Prostate gland (tissue), 2 donors: ENCODE data around the gene STX11. TPM values are rescaled to one million over a fixed set of nuclear protein-coding genes. Genes with fewer than 3 reads are reported as not detected.

Source experiments
- DNase-seq: peaks from one replicate; pipeline ENCODE4 v3.0.0-alpha.2; 2019; ENCODE audit warnings: low spot score
- H3K27ac ChIP-seq, 2 donors: fragments of 200-600 bp; sonication (generic); 2 replicates each; pipeline ENCODE4 v1.5.1; 2017 to 2019
- H3K27me3 ChIP-seq: fragments of 200-600 bp; sonication (generic); replicated peaks from 2 replicates; pipeline ENCODE4 v1.5.1; 2019; ENCODE audit not compliant: insufficient read depth
- H3K36me3 ChIP-seq, 2 donors: fragments of 200-600 bp; sonication (generic); 1 replicate in 1 of 2; 2 replicates in 1 of 2; pipeline versions ENCODE4 v1.5.1 to v1.8.1; 2017 to 2019
- H3K4me1 ChIP-seq: fragments of 200-600 bp; sonication (generic); replicated peaks from 2 replicates; pipeline ENCODE4 v1.5.1; 2019
- H3K4me3 ChIP-seq, 2 donors: fragments of 200-600 bp; sonication (generic); 2 replicates each; pipeline ENCODE4 v1.5.1; 2017 to 2019
- H3K9me3 ChIP-seq: fragments of 200-600 bp; sonication (generic); 2 replicates; pipeline ENCODE4 v1.5.1; 2017
- CTCF ChIP-seq, 4 experiments: fragments of 200-600 bp in 2 of 4; fragments of 450-650 bp in 2 of 4; sonication (generic) in 2 of 4; IDR thresholded peaks; 1 replicate in 3 of 4; 2 replicates in 1 of 4; pipeline ENCODE4 v1.5.1; 2016 to 2019; ENCODE audit warnings: antibody characterized with exemption in 4 of 4, mild to moderate bottlenecking in 2 of 4, moderate library complexity in 2 of 4
- POLR2A ChIP-seq: fragments of 450-650 bp; IDR thresholded peaks from one replicate; pipeline ENCODE4 v1.6.1; 2016; ENCODE audit warnings: antibody characterized with exemption, mild to moderate bottlenecking
- POLR2AphosphoS5 ChIP-seq: sonication (generic); formaldehyde crosslinking; IDR thresholded peaks from one replicate; pipeline ENCODE4 v1.6.1; 2017; ENCODE audit warnings: antibody characterized with exemption
- WGBS: methylation state at CpG from one replicate; pipeline ENCODE4 v1.1.5; 2018; 5-methylcytosine and 5-hydroxymethylcytosine counted together
- intact Hi-C: fragments of 100-400 bp; cut with DNase I; formaldehyde crosslinking; loops from one replicate; pipeline ENCODE4 v1.14.2; 2022
- total RNA-seq, 2 donors: library from RNA; depleted of rRNA; stranded (reverse); fragments of >200 nt; gene quantifications; one replicate each; pipeline ENCODE4 v1.1.0, GENCODE V29; 2016

Gene STX11
- total RNA-seq, 2 donors from 2014 or later: 1.4 to 8.0 TPM

- no peak for TF ChIP-seq CTCF (IDR thresholded peaks at IDR 0.05)
- peak; percentile 64 for TF ChIP-seq POLR2AphosphoS5
- intact Hi-C loops: no loop called here
- H3K4me1 ChIP-seq: no peaks in the 10 kb centered on the region
- H3K4me3 ChIP-seq: no peak overlapping the region
- no peaks in the 10 kb centered on the region for H3K9me3 ChIP-seq
- H3K27me3 ChIP-seq: no peaks in the 10 kb centered on the region
- no peaks in the 10 kb centered on the region for H3K36me3 ChIP-seq
- H3K27ac ChIP-seq: no peak overlapping the region
- 23% methylated on average over 3 of the region's 3 CpGs for WGBS
- no peak for DNase-seq
Measured at GRCh38 chr6:144195671-144196270, 45.5 kb downstream of the STX11 start.

GRCh38 chr6:144197919-144198318, 47.6 kb downstream of the STX11 start:
- no peaks in the 10 kb centered on the region for H3K9me3 ChIP-seq
- intact Hi-C loops: no loop called here
- 81% methylated on average over 3 of the region's 3 CpGs for WGBS
- no peak overlapping the region for H3K4me3 ChIP-seq
- no peak for DNase-seq
- H3K27ac ChIP-seq: no peak overlapping the region
- H3K27me3 ChIP-seq: no peaks in the 10 kb centered on the region
- TF ChIP-seq POLR2AphosphoS5 (no peak), POLR2A (no peak), CTCF (IDR thresholded peaks at IDR 0.05) (no peak)
- H3K36me3 ChIP-seq: no peaks in the 10 kb centered on the region
- no peaks in the 10 kb centered on the region for H3K4me1 ChIP-seq

GRCh38 chr6:144202879-144203468, 52.7 kb downstream of the STX11 start:
- 85% methylated on average over 3 of the region's 3 CpGs for WGBS
- TF ChIP-seq POLR2A: no peak
- TF ChIP-seq CTCF (IDR thresholded peaks at IDR 0.05): no peak
- no peak for TF ChIP-seq POLR2AphosphoS5
- intact Hi-C loops: no loop called here

GRCh38 chr6:144211160-144211559, 60.8 kb downstream of the STX11 start:
- DNase-seq: no peak
- no peak for TF ChIP-seq POLR2AphosphoS5
- TF ChIP-seq CTCF (IDR thresholded peaks at IDR 0.05): no peak
- TF ChIP-seq POLR2A: no peak
- H3K36me3 ChIP-seq: no peaks in the 10 kb centered on the region
- H3K27me3 ChIP-seq: no peaks in the 10 kb centered on the region
- no peaks in the 10 kb centered on the region for H3K9me3 ChIP-seq
- H3K27ac ChIP-seq: no peak overlapping the region
- H3K4me1 ChIP-seq: peaks cover 6% of the 10 kb centered on the region
- intact Hi-C loops: loop anchor here (10.0 kb wide), 1 partner anchor 366 kb away; the partner anchor contains the start of gene LTV1
- no peak overlapping the region for H3K4me3 ChIP-seq
- WGBS: 91% methylated on average over 7 of the region's 7 CpGs

More at GRCh38 chr6:144202879-144203468, 52.7 kb downstream of the STX11 start:
- H3K36me3 ChIP-seq: no peaks in the 10 kb centered on the region
- H3K27me3 ChIP-seq: no peaks in the 10 kb centered on the region
- H3K9me3 ChIP-seq: no peaks in the 10 kb centered on the region
- no peak for DNase-seq
- H3K27ac ChIP-seq: no peak overlapping the region
- no peaks in the 10 kb centered on the region for H3K4me1 ChIP-seq
- H3K4me3 ChIP-seq: no peak overlapping the region

GRCh38 chr6:144213315-144213714, 63.0 kb downstream of the STX11 start:
- TF ChIP-seq CTCF (IDR thresholded peaks at IDR 0.05) (no peak), POLR2A (no peak), POLR2AphosphoS5 (peak; percentile 52)
- no peak for DNase-seq
- intact Hi-C loops: loop anchor here (10.0 kb wide), 1 partner anchor 369 kb away; the partner anchor contains the start of gene LTV1

More at GRCh38 chr6:144213315-144213714, 63.0 kb downstream of the STX11 start:
- Histone ChIP-seq H3K4me3 (no peak overlapping the region), H3K27me3 (no peaks in the 10 kb centered on the region), H3K9me3 (no peaks in the 10 kb centered on the region), H3K4me1 (peaks cover 6% of the 10 kb centered on the region), H3K36me3 (no peaks in the 10 kb centered on the region), H3K27ac (no peak overlapping the region)
- 52% methylated on average over 5 of the region's 5 CpGs for WGBS
